ENCODE results near the gene USP17L27.
"Not testable (repeated sequence)": the region's sequence is repeated elsewhere in the genome, so short reads cannot be mapped to it uniquely, and the experiment has no call there.

USP17L27 gene

GRCh38 chr4:9343848-9344247 is at the start of gene USP17L27:
TSS of gene USP17L27 (plus strand) at chr4:9344148. CDS start at chr4:9344148, 0 bp downstream.
- not testable (repeated sequence) for DNase-seq (ENCODE audit: low read depth in 2 of 2)

- DNase-seq (ENCODE audit: low read depth in 2 of 2) = not testable (repeated sequence)
Measured at GRCh38 chr4:9324191-9324590, 19.8 kb upstream of the USP17L27 start.

- not testable (repeated sequence) for DNase-seq (ENCODE audit: low read depth in 2 of 2)
Measured at GRCh38 chr4:9324865-9325264, 19.1 kb upstream of the USP17L27 start, which contains the start of gene USP17L24. TSS of gene USP17L24 (plus strand) at chr4:9325165. CDS start at chr4:9325165, 0 bp downstream.

- DNase-seq (ENCODE audit: low read depth in 2 of 2) = not testable (repeated sequence)
Measured at GRCh38 chr4:9329611-9330010, 14.3 kb upstream of the USP17L27 start, which contains the start of gene USP17L25. TSS of gene USP17L25 (plus strand) at chr4:9329911. CDS start at chr4:9329911, 0 bp downstream.

- DNase-seq (ENCODE audit: low read depth in 2 of 2) = not testable (repeated sequence)
Measured at GRCh38 chr4:9334358-9334757, 9.6 kb upstream of the USP17L27 start, which contains the start of gene USP17L26. TSS of gene USP17L26 (plus strand) at chr4:9334658. CDS start at chr4:9334658, 0 bp downstream.

GRCh38 chr4:9339103-9339502 is 4.8 kb upstream of the USP17L27 start, which contains the start of gene USP17L5:
TSS of gene USP17L5 (plus strand) at chr4:9339403. CDS start at chr4:9339403, 0 bp downstream.
- not testable (repeated sequence) for DNase-seq (ENCODE audit: low read depth in 2 of 2)

GRCh38 chr4:9348593-9348992 is 4.6 kb downstream of the USP17L27 start, which contains the start of gene USP17L28:
TSS of gene USP17L28 (plus strand) at chr4:9348893. CDS start at chr4:9348893, 0 bp downstream.
- not testable (repeated sequence) for DNase-seq (ENCODE audit: low read depth in 2 of 2)

GRCh38 chr4:9350866-9351265 is 6.9 kb downstream of the USP17L27 start:
- DNase-seq (ENCODE audit: low read depth in 2 of 2) = not testable (repeated sequence)

- not testable (repeated sequence) for DNase-seq (ENCODE audit: low read depth in 2 of 2)
Measured at GRCh38 chr4:9353338-9353737, 9.4 kb downstream of the USP17L27 start, which contains the start of gene USP17L29. TSS of gene USP17L29 (plus strand) at chr4:9353638. CDS start at chr4:9353638, 0 bp downstream.

- DNase-seq (ENCODE audit: low read depth in 2 of 2) = not testable (repeated sequence)
Measured at GRCh38 chr4:9362829-9363228, 18.9 kb downstream of the USP17L27 start, which contains the start of gene USP17L30. TSS of gene USP17L30 (plus strand) at chr4:9363129. CDS start at chr4:9363129, 0 bp downstream.

GRCh38 chr4:9379881-9380280 is 35.9 kb downstream of the USP17L27 start:
- DNase-seq (ENCODE audit: low read depth in 2 of 2) = not testable (repeated sequence)

- DNase-seq (ENCODE audit: low read depth in 2 of 2) = peak in 1 of 2 donors; percentile 38
Measured at GRCh38 chr4:9381012-9381534, 37.1 kb downstream of the USP17L27 start.

GRCh38 chr4:9384126-9384525 is 40.2 kb downstream of the USP17L27 start:
- DNase-seq (ENCODE audit: low read depth in 2 of 2) = no peak

- not testable (repeated sequence) for DNase-seq (ENCODE audit: low read depth in 2 of 2)
Measured at GRCh38 chr4:9389001-9389400, 45.1 kb downstream of the USP17L27 start.

Measured in stimulated activated CD8-positive, alpha-beta memory T cell treated with anti-CD3 and anti-CD28 coated beads, Interleukin-15, amount 100 ng/mL, for 48 hours (primary cell).